Keratinocyte (primary cell): ENCODE measurements around the gene KRTAP4-3.

Source experiments
- CTCF ChIP-seq, 3 experiments: IDR thresholded peaks in 1 of 3; conservative IDR thresholded peaks in 1 of 3; optimal IDR thresholded peaks in 1 of 3; 2 replicates in 2 of 3; 3 replicates in 1 of 3; pipeline versions ENCODE3 to v1.5.1; 2011; ENCODE audit warnings: low read length in 3 of 3, mild to moderate bottlenecking in 3 of 3, moderate library complexity in 2 of 3, control low read depth in 1 of 3, inconsistent platforms in 1 of 3; ENCODE audit not compliant: insufficient read depth in 2 of 3; ENCODE audit errors: extremely low read depth in 1 of 3
- EZH2 ChIP-seq: IDR thresholded peaks from one replicate; pipeline ENCODE4 v1.6.1; 2012; ENCODE audit warnings: inconsistent platforms, mild to moderate bottlenecking, low read length, moderate library complexity

GRCh38 chr17:41153856-41154255 is 14.2 kb downstream of the KRTAP4-3 start:
- no peak for TF ChIP-seq EZH2
- TF ChIP-seq CTCF (optimal IDR thresholded peaks at IDR 0.05 in 1 of 3, IDR thresholded peaks at IDR 0.05 in 1 of 3, conservative IDR thresholded peaks at IDR 0.05 in 1 of 3; ENCODE audit: extremely low read depth in 1 of 3, insufficient read depth in 2 of 3, low read length in 3 of 3): no peak
